GM12865 (cell line): ENCODE results near the gene MYO1D.
A peak's percentile ranks its signal among the peaks of the same experiment; 100 is the strongest.

Experiments used
- DNase-seq: peaks from one replicate; pipeline ENCODE4 v3.0.0; 2010; ENCODE audit warnings: low read depth
- H3K4me3 ChIP-seq: 2 replicates; pipeline ENCODE4 v1.5.1; 2011; ENCODE audit warnings: mild to moderate bottlenecking, low read depth, low read length, control low read depth
- CTCF ChIP-seq: IDR thresholded peaks from 2 replicates; pipeline ENCODE4 v1.5.1; 2011; ENCODE audit warnings: low read length, control low read depth, low read depth, inconsistent platforms; ENCODE audit not compliant: insufficient read depth; ENCODE audit errors: missing control alignments

MYO1D gene

GRCh38 chr17:32584792-32585191 is 292.1 kb downstream of the MYO1D start:
- no peak overlapping the region for H3K4me3 ChIP-seq
- no peak for DNase-seq
- no peak for TF ChIP-seq CTCF

- H3K4me3 ChIP-seq, result no peak overlapping the region
- DNase-seq, result no peak
- no peak for TF ChIP-seq CTCF
Measured at GRCh38 chr17:32583053-32583452, 293.9 kb downstream of the MYO1D start.

GRCh38 chr17:32575852-32576251 is 301.1 kb downstream of the MYO1D start:
- no peak for TF ChIP-seq CTCF
- peak; percentile 35 for DNase-seq
- no peak overlapping the region for H3K4me3 ChIP-seq

GRCh38 chr17:32570081-32570396 is 306.9 kb downstream of the MYO1D start:
- H3K4me3 ChIP-seq, result no peak overlapping the region
- no peak for DNase-seq
- no peak for TF ChIP-seq CTCF

- no peak for TF ChIP-seq CTCF
- no peak overlapping the region for H3K4me3 ChIP-seq
- DNase-seq, result peak; percentile 77
Measured at GRCh38 chr17:32569171-32570080, 307.5 kb downstream of the MYO1D start.

- no peak for DNase-seq
- H3K4me3 ChIP-seq, result no peak overlapping the region
- no peak for TF ChIP-seq CTCF
Measured at GRCh38 chr17:32568705-32569104, 308.2 kb downstream of the MYO1D start.

GRCh38 chr17:32567511-32567910 is 309.4 kb downstream of the MYO1D start:
- no peak for TF ChIP-seq CTCF
- no peak for DNase-seq
- no peak overlapping the region for H3K4me3 ChIP-seq
